Right lobe of liver (tissue), 4 donors: ENCODE data around the gene SPOP.

Experiments
- CTCF ChIP-seq, 4 donors: fragments of 200-600 bp in 3 of 4; fragments of 450-650 bp in 1 of 4; IDR thresholded peaks; one replicate each; pipeline versions ENCODE4 v1.5.1 to v1.8.0; 2016 to 2022; ENCODE audit warnings: antibody characterized with exemption in 4 of 4, mild to moderate bottlenecking in 2 of 4
- POLR2A ChIP-seq: fragments of 450-650 bp; IDR thresholded peaks from one replicate; pipeline ENCODE4 v1.6.1; 2017; ENCODE audit warnings: antibody characterized with exemption, mild to moderate bottlenecking
- donor health status: DM: no; HTN: no; CAD: no.
- donor health status: DM: no; HTN: no; CAD: no.
- donor health status: DM: no; HTN: yes; CAD: no.

GRCh38 chr17:49621420-49621819 lies 56.5 kb downstream of the SPOP start:
- TF ChIP-seq CTCF (IDR thresholded peaks at IDR 0.05), result no peak
- no peak for TF ChIP-seq POLR2A
